CMK (cell line): ENCODE results near the gene SPOCK1.

Experiments used
- DNase-seq: peaks from one replicate; pipeline ENCODE4 v3.0.0-alpha.2; 2010; ENCODE audit warnings: low read depth

The SPOCK1 gene

DNA sequence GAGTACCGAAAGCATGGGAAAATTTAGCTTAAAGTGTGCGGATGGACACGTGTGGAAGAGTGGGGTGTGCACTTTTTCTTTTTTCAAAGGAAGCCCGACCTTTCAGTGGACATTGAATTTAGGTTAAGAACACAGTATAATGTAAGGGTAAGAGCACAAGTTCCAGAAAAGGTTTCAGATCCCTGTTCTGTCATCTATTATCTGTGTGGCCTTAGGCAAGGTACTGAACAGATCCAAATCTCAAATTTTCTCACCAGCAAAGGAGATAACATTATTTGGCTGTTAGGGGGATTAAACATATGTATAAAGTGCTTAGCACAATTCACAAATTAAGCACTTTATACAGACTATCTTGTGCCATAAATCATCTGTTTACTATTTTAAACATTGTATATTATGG, 441.0 kb downstream of the SPOCK1 start:
- no peak for DNase-seq

- no peak for DNase-seq
Measured at GRCh38 chr5:137056676-137057075, 442.4 kb downstream of the SPOCK1 start.

- DNase-seq: no peak
Measured at GRCh38 chr5:137055271-137055872, 443.8 kb downstream of the SPOCK1 start.

DNA sequence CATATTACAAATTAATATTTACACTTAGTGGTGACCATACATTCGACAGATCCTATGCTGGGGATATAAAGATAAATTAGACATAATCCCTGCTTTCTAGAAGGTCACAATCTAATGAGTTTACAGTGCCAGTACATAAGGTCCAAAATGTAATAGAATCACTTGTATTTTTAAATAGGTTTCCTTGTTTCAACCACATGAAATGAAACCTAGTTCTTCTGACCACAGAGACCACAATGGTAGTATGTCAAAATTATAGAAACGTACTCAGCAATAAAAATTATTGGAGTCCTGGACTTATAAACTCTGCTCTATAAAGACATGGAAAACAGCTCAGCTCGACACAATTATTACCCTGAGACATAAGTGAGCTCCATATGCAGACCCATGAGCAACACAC, 444.3 kb downstream of the SPOCK1 start:
- DNase-seq: no peak

- DNase-seq: no peak
Measured at GRCh38 chr5:137054335-137054734, 444.8 kb downstream of the SPOCK1 start.

GRCh38 chr5:137051161-137051560, 448.0 kb downstream of the SPOCK1 start:
- DNase-seq: no peak

DNA sequence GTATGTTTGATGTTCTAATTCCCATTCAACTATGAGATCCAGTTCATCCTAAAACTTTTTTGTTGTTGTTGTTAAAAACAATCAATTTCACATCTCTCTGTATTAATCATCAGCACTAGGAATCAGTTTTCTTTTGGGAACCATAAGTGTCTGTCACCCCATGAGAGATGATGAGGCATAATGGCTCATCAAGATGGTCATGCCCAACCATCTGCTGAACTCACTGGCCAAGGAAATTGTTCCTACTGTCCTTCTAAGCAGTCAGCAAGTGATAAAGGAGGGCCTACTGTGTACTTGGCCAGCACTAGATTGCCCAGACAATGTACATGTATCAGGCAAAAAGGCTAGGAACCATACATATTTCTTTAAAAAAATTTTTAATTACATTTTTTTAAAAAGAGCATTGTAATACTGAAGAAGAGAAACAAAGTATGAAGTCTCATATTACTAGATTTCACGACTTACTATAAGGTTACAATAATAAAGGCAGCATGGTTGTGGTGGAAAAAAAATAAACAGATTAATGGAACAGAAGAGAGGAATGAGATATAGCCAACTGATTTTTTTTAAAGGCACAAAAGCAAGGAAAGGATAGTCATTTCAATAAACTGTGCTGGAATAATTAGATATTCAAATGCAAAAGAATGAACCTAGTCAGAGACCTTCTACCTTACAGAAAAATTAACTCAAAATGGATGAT, 458.3 kb downstream of the SPOCK1 start:
- DNase-seq: no peak

DNA sequence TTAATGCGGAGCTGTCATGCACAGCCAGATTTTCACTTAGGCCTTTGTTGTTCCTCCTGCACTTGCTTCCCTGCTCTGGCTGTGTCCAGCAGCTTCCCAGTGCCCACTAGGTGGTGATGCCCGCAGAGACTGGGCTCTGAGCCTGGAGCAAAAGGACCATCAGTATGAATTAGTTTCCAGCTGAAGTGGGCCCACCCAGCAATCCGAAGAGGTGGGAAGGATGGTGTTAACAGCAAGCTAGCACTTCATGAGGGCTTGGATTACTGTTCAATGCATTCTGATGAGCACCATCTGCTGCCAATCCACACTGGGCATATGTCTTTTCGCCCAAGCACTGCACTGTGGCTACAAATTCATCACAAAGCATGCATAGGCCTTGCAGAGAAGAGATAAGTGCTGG, 459.1 kb downstream of the SPOCK1 start:
- no peak for DNase-seq

DNA sequence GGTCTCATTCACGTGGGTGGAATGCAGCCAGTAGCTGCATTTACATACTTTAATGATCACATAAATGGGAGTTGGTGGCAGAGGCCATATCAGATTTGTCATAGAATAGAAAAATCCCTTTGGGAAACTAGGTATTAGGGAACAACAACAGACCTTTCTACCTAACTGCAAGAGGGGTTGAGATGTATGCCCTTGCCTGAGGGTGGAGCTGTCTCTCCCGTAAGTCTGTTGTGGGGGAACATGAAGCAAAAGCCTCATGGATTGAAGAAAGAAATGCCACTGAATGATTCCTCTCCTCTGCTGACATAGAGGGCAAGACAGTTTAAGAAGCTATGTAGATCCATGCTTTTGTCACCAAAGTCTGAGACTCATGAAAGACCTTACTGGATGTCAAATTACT, 461.3 kb downstream of the SPOCK1 start:
- no peak for DNase-seq

DNA sequence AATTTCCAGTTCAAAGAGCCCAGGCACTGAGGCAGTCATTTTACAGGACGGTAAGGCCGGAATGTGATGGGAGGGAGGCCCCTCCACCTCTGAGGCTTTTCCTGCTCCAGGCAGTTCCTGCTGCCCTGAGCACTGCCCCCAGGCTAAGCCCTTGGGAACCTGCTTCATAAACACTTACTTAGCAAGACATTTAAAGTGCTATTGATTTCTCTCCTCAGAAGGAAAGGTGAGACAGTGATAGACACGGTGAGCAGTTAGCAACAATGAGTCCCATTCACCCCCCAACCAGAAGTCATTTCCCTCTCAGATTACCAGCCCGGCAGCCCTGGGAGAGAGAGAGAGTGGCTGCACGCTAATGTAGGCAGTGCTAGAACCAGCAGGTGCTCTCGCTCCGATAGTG, 462.5 kb downstream of the SPOCK1 start:
- DNase-seq: no peak

DNA sequence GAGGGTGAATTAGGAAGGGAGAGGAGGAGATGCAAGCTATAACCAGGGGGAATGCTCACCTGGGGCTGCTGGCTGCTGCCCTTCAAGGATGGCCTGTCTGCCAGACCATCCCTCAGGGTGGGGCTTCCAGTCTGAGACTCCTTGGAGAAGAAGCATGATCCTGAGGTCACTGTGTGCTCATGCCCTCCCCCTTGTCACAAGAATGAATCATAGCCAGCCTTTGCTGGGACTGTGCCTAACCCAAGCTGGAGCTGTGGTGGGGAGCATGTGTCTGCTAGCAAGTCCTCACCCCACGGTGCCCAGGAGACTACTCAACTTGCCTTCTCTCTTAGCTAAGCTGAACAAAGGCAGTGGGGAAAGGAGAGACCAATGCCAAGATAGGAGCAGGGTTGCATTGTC, 463.6 kb downstream of the SPOCK1 start:
- no peak for DNase-seq

- no peak for DNase-seq
Measured at GRCh38 chr5:137034764-137035479, 464.2 kb downstream of the SPOCK1 start.

DNA sequence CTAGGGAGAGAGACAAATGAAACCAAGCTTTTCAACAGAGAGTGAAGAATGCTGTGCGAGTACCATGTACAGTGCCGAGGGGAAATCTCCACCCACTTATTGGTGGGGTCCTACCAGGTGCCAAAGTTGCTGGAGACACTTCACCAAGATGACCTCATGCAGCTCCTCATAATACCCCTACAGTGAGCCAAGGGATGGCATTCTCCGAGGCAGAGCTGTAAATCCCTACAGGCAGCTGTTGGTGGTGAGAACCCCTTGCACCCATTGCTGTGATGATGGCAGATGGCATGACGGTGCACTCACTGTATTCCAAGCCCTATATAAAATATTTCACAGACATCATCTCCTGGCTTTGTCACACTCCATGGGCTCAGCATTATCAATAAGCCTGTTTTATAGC, 464.9 kb downstream of the SPOCK1 start:
- no peak for DNase-seq

- no peak for DNase-seq
Measured at GRCh38 chr5:137032929-137033328, 466.2 kb downstream of the SPOCK1 start.

DNA sequence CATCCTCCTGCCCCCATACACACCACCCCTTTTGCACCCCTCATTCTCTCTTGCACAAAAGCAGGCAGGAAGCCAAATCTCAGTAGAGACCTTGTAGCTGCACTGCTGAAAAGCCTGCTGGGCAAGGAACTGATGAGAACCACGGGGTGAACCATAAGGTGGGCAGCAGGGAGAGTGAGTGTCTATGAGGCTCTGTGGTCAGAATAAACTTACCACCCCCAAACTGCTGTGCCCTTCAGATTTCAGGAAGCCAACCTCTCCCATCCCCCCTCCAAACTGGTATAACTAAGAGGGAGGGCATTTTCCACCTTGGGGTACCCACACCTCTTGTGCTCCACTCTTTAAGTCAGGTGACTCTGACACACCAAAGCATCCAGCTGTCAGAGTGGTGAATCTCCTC, 471.4 kb downstream of the SPOCK1 start:
- no peak for DNase-seq

DNA sequence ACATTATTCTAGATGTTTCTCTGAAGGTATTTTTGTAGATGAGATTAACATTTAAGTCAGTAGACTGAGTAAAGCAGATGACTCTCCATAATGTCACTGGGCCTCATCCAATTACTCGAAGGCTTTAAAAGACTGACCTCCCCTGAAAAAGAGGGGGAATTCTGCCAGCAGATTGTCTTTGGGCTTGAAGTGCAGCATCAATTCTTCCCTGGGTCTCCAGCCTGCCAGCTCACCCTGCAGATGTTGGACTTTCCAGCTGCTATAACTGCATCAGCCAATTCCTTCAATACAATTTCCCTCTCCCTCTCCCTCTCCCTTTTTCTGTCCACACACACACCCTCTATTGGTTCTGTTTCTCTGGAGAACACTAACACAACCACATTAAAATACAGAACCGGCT, 472.8 kb downstream of the SPOCK1 start:
- no peak for DNase-seq

DNA sequence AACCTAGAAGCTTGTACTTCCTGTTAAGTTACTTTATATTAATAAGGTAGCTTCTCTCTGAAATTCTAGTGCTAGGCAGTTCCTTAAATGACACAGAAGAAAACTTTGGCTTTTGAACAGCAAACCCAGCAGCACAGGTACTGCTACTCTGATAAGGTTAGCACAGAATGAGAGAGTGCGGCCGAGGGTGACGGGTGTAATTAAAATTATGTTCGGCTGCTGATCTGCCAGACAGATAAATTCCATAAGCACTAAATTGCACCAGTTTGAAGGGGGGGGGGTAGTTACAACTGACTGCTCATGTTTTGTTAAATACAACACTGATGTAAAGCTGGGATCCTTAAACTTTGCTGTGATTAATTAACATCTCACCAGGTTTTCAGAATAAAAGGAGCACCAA, 475.1 kb downstream of the SPOCK1 start:
- no peak for DNase-seq

DNA sequence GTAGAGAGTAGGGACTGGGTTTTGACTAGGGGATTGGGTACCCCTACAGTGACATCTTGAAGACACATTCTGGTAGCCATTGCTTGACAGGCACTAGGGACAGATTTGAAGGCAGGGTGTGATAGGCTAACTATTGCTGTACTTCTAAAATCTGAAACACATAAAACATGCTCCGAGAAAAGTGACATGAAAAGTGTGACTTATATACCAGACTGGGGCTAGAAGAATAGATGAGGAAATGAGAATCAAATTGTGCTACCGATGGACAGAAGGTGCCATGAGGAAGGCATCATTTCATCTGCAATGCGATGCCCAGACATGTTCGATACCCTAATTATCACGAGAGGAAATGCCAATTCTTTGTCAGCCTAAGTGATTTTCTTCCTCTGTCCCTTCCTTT, 475.8 kb downstream of the SPOCK1 start:
- no peak for DNase-seq

DNA sequence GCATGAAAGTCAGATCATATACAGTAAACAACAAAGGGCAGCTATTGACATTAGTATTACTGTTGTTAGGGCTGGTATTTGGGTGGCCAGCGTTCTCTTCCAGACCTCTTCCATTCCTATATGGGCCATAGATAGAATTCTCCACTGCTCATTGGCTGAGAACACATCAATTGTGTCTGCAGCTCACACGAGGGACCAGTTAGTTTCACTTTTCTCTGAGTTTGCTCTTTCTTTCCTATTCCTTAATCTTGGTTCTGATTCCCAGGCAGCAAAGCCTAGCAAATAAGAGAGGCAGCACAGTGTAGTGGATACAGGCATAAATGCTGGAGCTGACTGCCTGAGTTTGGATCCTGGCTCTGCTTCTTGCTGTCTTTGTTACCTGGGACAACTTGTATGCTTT, 476.4 kb downstream of the SPOCK1 start:
- no peak for DNase-seq

DNA sequence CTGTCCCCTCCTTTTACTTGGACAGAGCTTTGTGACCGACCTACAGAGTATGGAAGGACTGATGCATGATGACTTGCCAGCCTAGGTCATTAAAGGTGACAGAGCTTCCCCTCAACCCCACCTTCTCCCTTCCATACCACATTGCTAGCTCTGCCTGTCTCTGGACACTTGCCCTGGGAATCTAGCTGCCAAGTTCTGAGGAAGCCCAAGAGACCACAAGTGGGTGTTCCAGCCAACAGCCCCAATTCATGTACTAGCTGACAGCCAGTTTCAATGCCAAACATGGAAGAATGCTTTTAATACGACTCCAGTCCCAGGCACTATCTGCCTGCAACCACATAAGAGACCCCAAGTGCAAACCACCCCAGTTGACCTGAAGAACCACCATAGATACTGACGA, 477.1 kb downstream of the SPOCK1 start:
- no peak for DNase-seq

- DNase-seq: no peak
Measured at GRCh38 chr5:137019229-137019628, 479.9 kb downstream of the SPOCK1 start.

- no peak for DNase-seq
Measured at GRCh38 chr5:137016783-137017324, 482.3 kb downstream of the SPOCK1 start.

- no peak for DNase-seq
Measured at GRCh38 chr5:137015540-137016116, 483.5 kb downstream of the SPOCK1 start.
